GM20000 (cell line): ENCODE results near the gene DNMT3A.

Experiments used
- DNase-seq: peaks from one replicate; pipeline ENCODE4 v3.0.0; 2012; ENCODE audit warnings: low spot score
- TF ChIP-seq, protein P1 (sequence below): IDR thresholded peaks from 2 replicates; pipeline ENCODE4 v1.5.1; 2012; ENCODE audit warnings: mild to moderate bottlenecking, control low read depth; ENCODE audit errors: extremely low read depth, missing control alignments

The DNMT3A gene

DNA sequence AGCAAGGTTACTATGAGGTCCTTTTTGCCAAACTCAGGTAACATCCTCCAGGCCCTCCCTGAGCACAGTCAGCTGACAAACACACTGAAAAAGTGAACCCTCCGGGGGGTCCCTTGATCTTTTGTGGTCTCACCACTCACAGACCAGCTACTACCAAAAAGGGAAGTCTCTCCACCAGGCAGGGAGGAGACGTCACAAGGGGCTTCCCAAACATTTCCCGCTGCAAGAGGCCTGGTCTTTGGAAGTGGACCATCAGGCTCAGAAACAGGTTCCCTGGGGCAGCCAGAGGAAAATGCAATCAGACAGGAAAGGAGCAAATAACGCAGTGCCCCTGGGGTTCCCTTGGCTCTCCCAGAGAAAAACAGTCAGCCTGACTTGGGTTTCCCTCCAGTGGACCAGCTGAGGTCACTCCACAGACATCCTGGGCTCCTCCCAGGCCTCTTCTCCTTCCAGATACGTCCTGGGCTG lies 134.6 kb downstream of the DNMT3A start:
- DNase-seq: no peak
- TF ChIP-seq, protein P1, sequence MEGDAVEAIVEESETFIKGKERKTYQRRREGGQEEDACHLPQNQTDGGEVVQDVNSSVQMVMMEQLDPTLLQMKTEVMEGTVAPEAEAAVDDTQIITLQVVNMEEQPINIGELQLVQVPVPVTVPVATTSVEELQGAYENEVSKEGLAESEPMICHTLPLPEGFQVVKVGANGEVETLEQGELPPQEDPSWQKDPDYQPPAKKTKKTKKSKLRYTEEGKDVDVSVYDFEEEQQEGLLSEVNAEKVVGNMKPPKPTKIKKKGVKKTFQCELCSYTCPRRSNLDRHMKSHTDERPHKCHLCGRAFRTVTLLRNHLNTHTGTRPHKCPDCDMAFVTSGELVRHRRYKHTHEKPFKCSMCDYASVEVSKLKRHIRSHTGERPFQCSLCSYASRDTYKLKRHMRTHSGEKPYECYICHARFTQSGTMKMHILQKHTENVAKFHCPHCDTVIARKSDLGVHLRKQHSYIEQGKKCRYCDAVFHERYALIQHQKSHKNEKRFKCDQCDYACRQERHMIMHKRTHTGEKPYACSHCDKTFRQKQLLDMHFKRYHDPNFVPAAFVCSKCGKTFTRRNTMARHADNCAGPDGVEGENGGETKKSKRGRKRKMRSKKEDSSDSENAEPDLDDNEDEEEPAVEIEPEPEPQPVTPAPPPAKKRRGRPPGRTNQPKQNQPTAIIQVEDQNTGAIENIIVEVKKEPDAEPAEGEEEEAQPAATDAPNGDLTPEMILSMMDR: no peak

DNA sequence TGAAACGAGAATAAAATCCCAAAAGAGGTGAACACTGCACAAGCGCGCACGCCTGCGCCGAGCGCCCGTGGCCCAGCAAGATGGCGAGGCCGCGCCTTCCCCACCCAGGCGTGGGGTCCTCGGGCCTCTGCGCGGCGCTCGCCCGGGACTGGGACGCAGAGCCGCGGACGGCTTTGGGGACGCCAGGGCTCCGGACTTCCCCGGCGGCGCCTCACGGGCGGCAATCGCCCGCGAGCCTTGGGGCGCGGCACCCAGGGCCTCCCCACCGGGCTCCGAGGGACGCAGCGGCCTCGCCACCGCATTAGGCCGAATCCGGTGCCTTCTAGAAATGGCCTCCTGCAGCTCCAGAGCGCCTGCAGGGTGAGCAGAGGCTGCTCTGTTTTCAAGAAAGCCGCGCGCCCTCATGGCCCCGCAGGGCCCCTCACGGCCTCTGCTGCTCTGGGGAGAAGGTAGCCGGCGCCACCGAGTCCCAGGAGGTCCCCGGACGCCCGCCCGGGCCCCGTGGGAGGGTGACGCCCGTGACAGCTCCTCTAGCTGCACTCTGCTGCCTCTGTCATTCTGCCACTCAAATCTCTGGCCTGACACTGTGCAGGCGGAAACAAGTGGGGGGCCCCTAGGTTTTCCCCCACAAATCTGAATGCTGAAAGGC lies 137.4 kb downstream of the DNMT3A start:
- TF ChIP-seq, protein P1: no peak
- DNase-seq: peak; percentile 82

DNA sequence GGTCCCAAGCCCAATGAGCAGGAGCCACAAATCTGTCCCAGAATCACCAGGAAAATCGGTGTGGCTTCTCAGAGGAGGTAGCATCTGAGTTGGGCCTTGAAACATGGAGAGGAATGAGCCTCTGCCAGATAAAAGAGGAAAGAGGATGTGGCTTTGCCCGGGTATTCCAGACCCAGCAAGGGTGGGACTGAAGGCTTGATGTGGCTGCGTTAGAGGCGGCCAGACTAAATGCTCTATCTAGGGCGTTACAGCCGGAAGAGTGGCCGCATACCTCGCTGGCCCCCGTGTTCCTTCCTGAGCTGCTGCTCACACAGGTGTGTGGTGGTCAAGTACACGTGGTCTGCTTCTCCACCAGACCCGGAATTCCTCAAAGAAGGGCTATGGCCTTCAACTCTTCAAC lies 139.4 kb downstream of the DNMT3A start:
- TF ChIP-seq, protein P1: no peak

DNA sequence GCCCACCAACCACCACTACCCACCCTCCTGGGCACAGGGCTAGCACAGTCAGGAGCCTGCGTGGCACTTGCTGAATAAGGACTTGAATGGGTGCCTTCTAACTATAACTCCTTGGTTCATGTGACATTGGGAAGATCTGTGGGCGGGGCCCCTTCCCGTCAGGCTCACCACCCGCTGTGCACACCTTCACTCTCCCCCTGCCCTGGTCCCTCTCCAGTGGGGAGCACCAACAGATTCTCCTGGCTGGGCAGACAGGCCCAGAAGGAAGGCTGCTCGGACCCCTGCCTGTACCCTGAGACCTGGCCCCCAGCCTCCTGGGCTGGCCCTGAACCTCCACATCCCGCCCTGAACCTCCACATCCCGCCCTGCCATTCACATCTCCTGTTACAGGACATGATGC lies 139.9 kb downstream of the DNMT3A start:
- TF ChIP-seq, protein P1: no peak
- DNase-seq: no peak

More for the DNA sequence above, 139.4 kb downstream of the DNMT3A start:
- DNase-seq: no peak

DNA sequence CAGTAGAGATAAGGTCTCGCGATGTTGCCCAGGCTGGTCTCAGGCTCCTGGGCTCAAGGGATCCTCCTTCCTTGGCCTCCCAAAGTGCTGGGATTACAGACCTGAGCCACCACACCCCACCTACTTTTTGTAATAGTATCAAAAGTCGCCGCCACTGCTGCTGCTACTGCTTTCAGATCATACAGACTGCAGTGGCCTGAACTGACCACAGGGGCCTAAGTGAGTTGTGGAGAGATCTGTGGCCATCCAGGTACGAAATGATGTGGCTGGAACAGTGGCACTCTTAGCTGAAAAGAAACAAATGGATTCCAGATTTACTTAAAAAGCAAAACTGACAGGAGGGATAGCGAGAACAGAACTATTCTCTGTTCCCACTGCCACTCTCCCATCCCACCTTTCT lies 140.5 kb downstream of the DNMT3A start:
- DNase-seq: no peak
- TF ChIP-seq, protein P1: no peak

DNA sequence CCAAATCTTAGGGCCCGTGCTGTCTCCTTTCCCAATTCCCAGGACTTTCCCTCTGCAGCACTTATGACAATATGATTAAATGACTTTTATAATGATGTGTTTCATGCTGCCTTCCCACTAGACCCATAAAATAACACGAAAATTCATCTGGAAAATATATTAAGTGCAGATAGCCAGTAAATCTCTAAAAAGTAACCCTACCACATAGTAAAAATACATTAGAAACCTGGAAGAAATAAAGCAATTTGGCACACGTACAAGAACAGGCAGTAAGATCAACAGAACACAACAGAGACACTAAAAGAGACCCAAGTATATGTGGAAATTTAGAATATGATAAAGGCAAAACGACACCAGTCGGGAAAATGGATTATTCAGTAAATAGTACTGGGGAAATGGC lies 143.1 kb downstream of the DNMT3A start:
- no peak for DNase-seq

DNA sequence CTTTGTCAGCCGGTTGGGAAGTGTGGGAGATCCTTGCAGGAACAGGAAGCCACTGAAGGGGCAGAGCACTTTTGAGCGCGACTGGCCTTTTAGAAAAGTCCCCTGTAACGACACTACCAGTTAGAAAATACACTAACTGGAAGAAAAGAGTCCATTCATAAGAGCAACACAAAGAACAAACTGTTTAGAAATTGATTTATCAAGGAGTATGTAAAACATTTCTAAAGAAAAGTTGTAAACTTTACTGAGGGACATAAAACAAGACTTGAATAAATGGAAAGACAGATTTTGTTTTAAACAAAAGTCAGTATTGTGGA lies 143.6 kb downstream of the DNMT3A start:
- no peak for DNase-seq
- TF ChIP-seq, protein P1: no peak

More for the DNA sequence above, 143.1 kb downstream of the DNMT3A start:
- TF ChIP-seq, protein P1: no peak
